Measurements from ENCODE around the gene FBXO46. TPM values are rescaled to one million over a fixed set of nuclear protein-coding genes. Genes with fewer than 3 reads are reported as not detected.

Gene FBXO46
- total RNA-seq, 1 experiment from 2014 or later, result 7.0 TPM

GRCh38 chr19:45670670-45671453, 59.8 kb downstream of the FBXO46 start:
- peak; percentile 51 for DNase-seq (ENCODE audit: low read depth, low spot score)
- in situ Hi-C loops (cut with HindIII; ENCODE audit: low pct_unique_long_range_greater_than_20kb, low sequenced_read_pairs), result no loop called here

DNA sequence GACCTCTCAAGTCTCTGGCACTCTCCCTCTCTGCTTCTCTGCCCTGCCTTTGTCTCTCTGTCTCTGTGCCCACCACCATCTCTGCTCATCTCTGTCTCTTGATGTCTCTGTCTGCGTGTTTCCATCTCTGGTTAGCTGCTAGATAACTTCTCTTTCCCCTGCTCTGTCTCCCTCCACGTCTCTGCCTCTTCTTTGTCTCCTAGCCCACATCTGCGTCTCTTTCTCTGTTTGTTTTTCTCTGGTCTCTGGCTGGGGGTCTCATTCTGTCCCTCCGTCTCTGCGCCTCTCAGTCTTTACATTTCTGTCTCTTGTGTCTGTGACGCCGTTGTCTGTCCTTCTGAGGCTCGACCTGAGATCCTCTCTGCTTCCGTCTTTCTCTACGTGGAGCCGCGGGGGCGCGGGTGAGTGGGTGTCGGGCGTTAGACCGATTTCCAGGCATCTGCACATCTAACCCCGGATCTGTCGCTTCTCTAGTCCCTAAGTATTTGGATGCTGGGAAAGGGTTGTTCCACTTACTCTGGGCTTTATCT, 62.3 kb downstream of the FBXO46 start:
- in situ Hi-C loops (cut with HindIII; ENCODE audit: low pct_unique_long_range_greater_than_20kb, low sequenced_read_pairs), result no loop called here

DNA sequence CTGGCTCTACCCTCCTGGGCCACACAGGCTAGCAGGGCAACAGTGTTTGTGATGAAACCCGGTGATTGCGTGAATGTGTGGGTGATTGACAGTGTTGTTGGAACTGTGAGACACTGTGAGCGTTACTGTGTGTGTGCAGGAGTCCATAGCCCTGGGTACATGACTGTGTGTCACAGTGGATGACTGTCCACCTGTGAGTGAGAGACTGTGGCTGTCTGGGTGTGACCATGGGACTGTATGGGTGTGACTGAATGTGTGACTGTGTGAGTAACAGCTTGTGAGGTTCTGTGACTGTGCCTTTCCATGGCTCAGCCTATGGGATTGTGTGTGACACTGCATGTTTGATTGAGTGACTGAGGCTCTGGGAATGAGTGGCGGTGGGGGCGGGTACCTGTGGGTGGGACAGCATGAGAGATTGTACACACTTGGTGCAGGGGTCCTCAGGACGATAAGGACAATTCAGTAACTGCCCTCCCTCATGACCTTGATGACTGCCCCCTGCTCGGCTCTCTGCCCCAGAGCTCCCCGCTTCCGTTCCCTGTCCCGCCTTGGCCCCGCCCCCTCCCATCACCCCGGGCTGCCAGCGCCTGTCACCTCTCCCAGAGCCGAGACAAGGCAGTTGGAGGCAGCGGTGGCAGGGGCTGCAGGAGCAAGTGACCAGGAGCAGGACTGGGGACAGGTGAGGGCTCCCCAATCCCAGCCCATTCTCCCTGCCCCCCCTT, 62.9 kb downstream of the FBXO46 start, which contains the start of gene GIPR:
TSS of gene GIPR (plus strand) at position 602 of the 722 bp plus-strand sequence. CDS start 1,300 bp downstream, outside the sequence.
- in situ Hi-C loops (cut with HindIII; ENCODE audit: low pct_unique_long_range_greater_than_20kb, low sequenced_read_pairs), result no loop called here
- peak; percentile 20 for DNase-seq (ENCODE audit: low read depth, low spot score)

More for the DNA sequence above, 62.3 kb downstream of the FBXO46 start:
- DNase-seq (ENCODE audit: low read depth, low spot score), result no peak

- in situ Hi-C loops (cut with HindIII; ENCODE audit: low pct_unique_long_range_greater_than_20kb, low sequenced_read_pairs), result no loop called here
- no peak for DNase-seq (ENCODE audit: low read depth, low spot score)
Observed at GRCh38 chr19:45664575-45664974, 66.1 kb downstream of the FBXO46 start.

GRCh38 chr19:45663800-45664199, 66.9 kb downstream of the FBXO46 start:
- no peak for DNase-seq (ENCODE audit: low read depth, low spot score)
- in situ Hi-C loops (cut with HindIII; ENCODE audit: low pct_unique_long_range_greater_than_20kb, low sequenced_read_pairs), result no loop called here

DNA sequence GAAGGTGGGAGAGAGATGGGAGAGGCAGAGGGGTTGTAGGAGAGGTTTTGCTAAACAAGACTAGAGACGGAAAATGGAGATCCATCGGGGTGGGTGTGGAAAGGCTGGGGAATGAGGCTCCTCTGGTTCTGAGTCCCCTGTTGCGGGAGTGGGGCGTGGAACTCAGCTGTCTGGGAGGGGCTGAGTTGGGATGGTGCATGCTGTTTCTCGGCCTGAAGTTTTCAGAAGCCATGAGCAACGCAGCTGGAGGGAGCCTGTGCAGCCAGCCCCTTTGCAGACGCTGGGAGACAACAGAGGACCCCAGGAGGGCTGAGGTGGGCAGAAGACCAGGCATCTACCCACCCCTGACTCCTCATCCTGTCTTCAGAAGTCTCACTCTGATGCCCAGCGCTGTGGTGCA, 70.1 kb downstream of the FBXO46 start:
- in situ Hi-C loops (cut with HindIII; ENCODE audit: low pct_unique_long_range_greater_than_20kb, low sequenced_read_pairs), result no loop called here
- no peak for DNase-seq (ENCODE audit: low read depth, low spot score)

Small RNA genes within 50 kb of the gene (small RNA-seq; reads per million reads assigned to genes)
- 0 to 0.05 reads per million in 2 experiments for gene MIR642A

Other genes with a start within 250 kb of the FBXO46 start
- 10.0 and 12.8 TPM in 2 replicates for gene RTN2, start 233.8 kb downstream of the FBXO46 start, total RNA-seq (2014; rRNA removed; shearing (Covaris generic))
- 0.74 and 1.9 TPM in 2 replicates for gene PPM1N, start 232.5 kb downstream of the FBXO46 start, total RNA-seq (2014; rRNA removed; shearing (Covaris generic))
- 42.6 and 44.1 TPM in 2 replicates for gene VASP, start 223.4 kb downstream of the FBXO46 start, total RNA-seq (2014; rRNA removed; shearing (Covaris generic))
- gene OPA3, start 146.1 kb downstream of the FBXO46 start, total RNA-seq (2014; rRNA removed; shearing (Covaris generic)), result 7.0 and 10.2 TPM in 2 replicates
- 0.24 TPM in 1 of 2 replicates, not detected in the other for gene GPR4, start 128.7 kb downstream of the FBXO46 start, total RNA-seq (2014; rRNA removed; shearing (Covaris generic))
- gene EML2, start 91.5 kb downstream of the FBXO46 start, total RNA-seq (2014; rRNA removed; shearing (Covaris generic)), result 42.8 and 46.8 TPM in 2 replicates
- 0.05 TPM in 1 of 2 replicates, not detected in the other for gene GIPR, start 62.7 kb downstream of the FBXO46 start, total RNA-seq (2014; rRNA removed; shearing (Covaris generic))
- 480 and 520 TPM in 2 replicates for gene SNRPD2, start 38.9 kb downstream of the FBXO46 start, total RNA-seq (2014; rRNA removed; shearing (Covaris generic))
- gene QPCTL, start 38.2 kb downstream of the FBXO46 start, total RNA-seq (2014; rRNA removed; shearing (Covaris generic)), result 10.0 and 14.3 TPM in 2 replicates
- 0.37 and 0.45 TPM in 2 replicates for gene MEIOSIN, start 2.5 kb upstream of the FBXO46 start, total RNA-seq (2014; rRNA removed; shearing (Covaris generic))
- 7.0 and 7.9 TPM in 2 replicates for gene SIX5, start 38.4 kb upstream of the FBXO46 start, total RNA-seq (2014; rRNA removed; shearing (Covaris generic))
- 3.1 and 5.1 TPM in 2 replicates for gene DMPK, start 51.6 kb upstream of the FBXO46 start, total RNA-seq (2014; rRNA removed; shearing (Covaris generic))
- gene DMWD, start 61.9 kb upstream of the FBXO46 start, total RNA-seq (2014; rRNA removed; shearing (Covaris generic)), result 24.3 and 26.7 TPM in 2 replicates
- gene RSPH6A, start 84.4 kb upstream of the FBXO46 start, total RNA-seq (2014; rRNA removed; shearing (Covaris generic)), result 0.11 TPM in 1 of 2 replicates, not detected in the other
- gene SYMPK, start 132.3 kb upstream of the FBXO46 start, total RNA-seq (2014; rRNA removed; shearing (Covaris generic)), result 28.1 and 33.4 TPM in 2 replicates
- gene FOXA3, start 133.4 kb upstream of the FBXO46 start, total RNA-seq (2014; rRNA removed; shearing (Covaris generic)), result 0.08 TPM in 1 of 2 replicates, not detected in the other
- gene IRF2BP1, start 155.2 kb upstream of the FBXO46 start, total RNA-seq (2014; rRNA removed; shearing (Covaris generic)), result 20.6 and 22.9 TPM in 2 replicates
- 2.2 and 2.4 TPM in 2 replicates for gene MYPOP, start 171.7 kb upstream of the FBXO46 start, total RNA-seq (2014; rRNA removed; shearing (Covaris generic))
- not detected in 2 replicates for gene NANOS2, start 183.9 kb upstream of the FBXO46 start, total RNA-seq (2014; rRNA removed; shearing (Covaris generic))
- gene NOVA2, start 243.0 kb upstream of the FBXO46 start, total RNA-seq (2014; rRNA removed; shearing (Covaris generic)), result 0.08 and 0.18 TPM in 2 replicates